Fibroblast of skin of right biceps (primary cell): ENCODE results near the gene ASXL1.
"Not testable (repeated sequence)": the region's sequence is repeated elsewhere in the genome, so short reads cannot be mapped to it uniquely, and the experiment has no call there.

Experiments
- DNase-seq: peaks from one replicate; pipeline ENCODE4 v3.0.0-alpha.2; 2013

Gene ASXL1

DNA sequence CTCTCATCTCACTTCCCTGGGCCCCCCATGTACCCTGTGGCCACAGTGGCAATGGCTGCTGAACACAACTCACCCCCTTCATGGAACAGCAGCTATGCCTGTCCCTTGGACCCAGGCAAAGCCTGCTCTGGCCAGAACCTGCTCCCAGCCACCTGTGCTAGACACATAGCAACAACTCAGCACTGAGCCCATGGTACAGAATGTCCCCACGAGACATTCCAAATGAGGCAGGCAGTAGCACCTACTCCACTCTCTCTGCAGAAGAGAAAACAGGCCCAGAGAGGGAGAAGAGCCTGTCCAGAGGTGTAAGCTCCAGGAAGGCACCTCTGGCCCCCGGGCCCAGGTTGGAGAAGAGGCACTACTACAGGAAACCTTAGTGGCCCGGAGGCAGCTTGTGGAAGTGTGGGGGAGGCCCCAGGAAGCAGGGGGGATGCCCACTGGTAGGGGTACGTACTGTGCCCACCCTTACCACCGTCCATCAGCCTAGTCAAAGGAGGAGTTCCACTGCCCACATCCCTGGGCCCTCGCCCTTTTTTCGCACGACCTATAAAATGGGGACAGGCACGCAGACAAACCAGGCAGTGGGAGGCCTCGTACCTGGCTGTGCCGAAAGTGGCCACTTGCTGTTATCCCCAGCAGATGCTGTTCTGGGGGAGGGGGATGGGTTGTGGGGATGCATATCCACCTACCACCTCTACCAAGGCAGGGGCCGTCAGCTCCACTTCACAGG is 97.2 kb downstream of the ASXL1 start:
- DNase-seq = no peak

DNA sequence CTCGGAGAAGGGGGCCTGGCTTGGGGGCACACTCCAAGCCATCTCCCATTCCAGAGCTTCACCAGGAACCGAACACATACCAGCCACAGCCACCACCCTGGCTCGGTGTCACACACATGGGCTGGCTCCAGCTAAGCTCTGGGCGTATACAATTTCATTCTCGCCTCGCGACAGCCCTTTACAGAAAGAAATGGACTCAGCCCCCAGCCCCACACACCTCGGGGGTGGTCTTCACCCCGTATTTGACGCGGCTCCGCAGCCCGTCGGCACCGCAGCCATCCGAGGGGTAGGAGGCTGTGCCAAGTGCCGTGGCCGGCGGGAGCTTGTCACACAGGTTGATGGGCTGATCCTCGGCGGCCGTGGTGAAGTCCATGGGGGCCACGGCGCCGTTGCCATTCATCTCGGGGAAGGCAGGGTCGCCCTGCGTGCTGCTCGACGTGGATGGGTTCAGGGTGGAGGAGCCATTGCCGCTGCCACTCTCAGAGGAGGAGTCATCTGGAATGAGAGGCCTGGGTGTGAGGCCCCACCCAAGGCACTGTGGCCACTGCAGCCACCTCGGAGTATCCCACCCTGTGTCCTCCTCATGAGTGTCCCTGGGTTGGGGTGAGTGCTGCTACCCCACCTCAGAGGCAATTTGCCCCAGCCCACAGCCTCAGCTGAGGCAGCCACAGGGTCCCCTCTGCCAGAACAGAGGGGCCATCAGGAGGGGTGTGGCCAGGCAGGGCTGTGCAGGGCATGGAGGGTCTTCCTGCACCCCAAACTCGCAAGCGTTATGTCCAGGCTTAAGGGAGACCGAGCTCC is 98.0 kb downstream of the ASXL1 start:
- no peak for DNase-seq

DNA sequence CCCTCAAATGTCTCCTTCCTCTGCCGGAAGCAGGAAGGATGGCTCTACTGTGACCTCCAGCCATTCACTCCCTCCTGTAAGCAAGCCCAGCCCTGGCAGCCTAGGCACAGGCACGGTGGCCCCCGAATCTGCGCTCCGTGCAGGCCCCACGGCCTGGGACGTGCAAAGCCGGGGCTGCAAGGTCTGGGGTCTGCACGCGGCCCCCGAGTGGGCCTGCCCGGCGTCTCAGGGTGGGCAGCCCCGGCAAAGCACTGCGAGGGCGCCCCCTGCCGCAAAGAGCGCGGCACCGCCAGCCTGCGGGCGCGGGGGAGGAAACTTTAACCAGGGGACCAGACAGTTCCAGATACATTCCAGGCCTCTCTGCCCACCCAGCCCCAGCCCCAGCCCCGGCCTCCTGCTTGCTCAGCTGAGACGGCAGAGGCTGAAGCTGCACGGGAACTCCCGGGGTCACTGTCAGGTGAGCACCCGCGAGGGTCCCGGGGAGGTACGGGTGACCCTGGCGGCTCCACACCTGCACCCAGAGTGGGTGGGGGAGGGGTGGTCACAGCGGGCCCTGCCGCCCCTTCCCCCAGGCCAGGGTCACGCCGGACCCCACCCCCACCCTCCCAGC is 98.8 kb downstream of the ASXL1 start:
- peak; percentile 48 for DNase-seq

DNA sequence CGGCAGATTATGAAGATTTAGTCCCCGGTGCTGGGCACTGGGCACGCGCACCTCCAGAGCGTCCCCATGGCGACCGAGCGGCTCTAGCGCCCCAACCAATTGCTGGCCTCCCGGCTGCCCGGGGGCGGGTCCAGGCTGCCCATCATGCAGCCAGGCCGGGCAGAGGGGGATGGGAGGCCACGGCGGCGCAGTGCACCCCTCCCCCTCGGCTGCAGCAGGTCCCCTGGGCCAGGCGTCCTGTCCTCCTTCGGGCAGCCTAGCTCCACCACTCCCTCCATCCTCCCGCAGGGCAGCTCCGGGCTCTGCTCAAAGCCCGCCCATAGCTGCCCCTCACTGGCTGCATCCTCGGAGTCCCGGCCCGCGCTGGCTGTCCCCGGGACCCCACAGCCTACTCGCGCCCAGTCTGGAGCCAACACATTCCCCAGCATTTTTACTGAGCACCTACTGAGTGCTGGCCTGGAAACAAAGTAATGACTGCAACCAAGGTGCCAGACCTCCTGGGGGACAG is 99.4 kb downstream of the ASXL1 start:
- peak; percentile 55 for DNase-seq

DNA sequence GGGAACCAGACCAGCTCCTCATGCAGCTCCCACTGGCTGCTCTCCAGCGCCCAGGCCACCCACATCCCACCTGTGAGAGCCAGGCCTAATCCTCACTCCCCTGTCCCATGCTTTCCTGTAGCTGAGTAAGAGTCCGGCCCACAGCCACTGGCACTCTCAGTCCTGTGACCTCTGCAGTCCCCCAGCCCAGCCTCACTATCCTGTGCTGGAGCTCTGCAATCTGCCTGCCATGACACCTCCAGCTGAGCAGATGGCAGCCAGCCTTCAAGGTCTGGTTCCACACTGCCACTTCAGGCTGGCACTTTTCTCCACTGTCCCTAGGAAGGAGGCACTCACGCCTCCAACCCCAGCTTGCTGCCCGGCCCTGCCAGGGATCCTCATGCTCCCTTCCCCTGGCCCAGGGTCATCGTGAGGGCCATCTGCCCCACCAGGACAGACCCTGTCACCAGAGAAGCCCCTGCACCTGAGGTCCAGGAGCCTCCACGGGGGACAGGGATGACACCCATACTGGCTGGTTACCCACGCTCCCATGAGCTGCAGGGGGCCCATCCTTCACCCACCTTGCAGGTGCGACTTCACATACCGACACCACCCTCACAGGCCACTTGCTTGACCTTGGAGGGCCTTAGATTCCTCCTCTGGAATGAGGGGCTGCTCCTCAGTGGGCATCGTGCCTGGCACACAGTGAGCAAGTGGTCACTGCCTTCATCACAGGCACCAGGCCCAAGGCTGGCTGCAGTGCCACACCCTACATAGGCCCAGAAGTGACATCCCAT is 100.1 kb downstream of the ASXL1 start:
- DNase-seq = no peak

DNA sequence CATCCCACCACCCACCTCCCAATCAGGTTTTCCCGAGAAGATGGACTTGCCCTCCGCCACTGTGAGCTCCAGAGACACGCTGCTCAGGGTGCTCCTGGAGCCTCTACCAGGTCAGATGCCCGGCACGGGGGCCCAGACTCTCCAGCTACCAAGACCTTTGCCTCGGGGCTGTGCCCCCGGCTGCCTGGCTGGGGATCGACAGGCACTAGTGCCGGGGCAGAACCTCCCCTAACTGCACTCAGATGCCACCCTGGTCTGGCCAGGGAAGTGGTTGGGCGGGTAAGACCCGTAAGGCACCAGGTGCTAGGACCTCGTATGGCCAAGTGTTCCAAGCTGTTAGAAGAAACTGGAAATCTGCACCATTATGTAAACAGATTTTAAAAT is 100.7 kb downstream of the ASXL1 start:
- no peak for DNase-seq

DNA sequence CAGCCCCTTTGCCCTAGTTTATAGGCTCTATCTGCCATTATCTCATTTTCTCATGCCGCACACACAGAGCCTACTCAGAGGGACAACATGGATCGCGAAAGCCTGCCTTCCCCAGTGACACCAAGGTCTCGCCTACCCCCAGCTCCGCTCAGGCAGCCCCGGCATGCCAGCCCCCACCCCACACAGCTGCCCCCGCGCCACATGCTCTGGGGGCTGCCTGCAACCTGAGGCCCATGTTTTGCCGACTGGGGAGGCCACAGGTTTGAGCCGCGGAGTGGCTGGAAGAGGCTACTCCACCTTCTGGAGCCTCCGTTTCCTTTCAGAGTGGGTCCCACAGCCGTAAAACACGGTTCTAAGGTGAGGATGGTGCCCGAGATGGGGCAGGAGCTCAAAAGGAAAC is 102.1 kb downstream of the ASXL1 start:
- no peak for DNase-seq

DNA sequence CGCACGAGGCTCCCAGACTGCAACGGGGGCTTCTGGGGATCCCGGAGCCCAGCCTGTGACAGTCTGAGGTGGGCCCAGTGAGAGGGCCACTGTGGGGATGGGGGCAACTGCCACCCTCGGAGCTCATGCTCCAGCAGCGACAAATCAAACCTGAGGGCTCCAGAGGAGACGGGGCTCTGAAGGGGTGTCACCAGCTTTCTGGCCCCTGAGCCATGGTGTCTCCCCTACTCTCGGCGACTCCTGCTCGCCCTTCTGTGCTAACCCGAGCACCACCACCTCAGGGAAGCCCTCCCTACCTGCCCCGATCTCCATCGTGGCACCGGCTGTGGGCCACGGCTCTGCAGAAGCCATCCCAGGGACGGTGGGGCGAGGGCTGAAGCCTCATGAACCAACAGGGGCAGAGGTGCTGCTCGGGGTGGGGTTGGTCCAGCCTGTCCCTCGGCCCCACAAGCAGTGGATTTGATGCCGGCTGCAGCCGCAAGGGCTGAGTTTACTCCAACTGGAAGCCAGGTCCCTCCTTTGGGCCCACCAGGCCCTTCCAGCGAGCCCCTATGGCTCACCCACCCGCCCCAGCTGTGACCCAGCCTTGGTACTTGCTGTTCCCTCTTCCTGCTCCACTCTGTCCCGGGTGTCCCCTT is 102.7 kb downstream of the ASXL1 start:
- no peak for DNase-seq

DNA sequence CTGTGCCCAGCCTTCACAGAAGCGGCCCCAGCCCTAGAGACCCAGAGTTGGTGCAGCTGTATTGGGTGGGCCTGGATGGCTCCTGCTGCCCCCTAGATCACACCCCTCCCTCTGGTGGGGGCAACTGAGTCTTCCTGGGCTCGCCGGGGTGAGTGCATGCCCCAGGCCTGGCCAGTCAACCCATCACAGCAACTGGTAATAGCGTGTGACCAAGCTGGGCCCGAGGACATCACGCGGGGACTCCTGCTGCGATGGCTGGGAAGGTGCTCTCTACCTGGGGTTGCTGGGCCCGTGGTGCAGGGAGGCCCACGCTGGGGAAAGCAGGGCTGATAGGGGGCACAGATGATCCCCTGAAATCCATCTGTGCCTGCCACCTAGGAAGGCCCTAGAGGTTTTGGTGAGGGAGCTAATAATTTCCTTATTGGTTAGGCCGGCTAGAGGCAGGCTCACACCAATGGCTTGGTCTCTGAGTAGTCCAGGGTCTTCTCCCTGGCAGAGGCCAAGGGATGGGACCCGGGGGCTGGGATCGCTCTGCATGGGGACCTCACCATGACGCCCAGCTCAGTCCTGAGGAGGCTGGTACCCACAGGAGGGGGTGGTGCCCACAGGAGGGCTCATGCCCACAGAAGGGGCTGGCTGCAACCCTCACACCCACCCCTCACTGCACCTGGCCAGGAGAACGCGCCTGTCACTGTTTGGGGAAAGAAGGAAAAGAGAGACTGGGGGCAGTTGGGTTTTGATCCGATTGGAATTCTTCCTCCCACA is 103.9 kb downstream of the ASXL1 start:
- DNase-seq = no peak

DNA sequence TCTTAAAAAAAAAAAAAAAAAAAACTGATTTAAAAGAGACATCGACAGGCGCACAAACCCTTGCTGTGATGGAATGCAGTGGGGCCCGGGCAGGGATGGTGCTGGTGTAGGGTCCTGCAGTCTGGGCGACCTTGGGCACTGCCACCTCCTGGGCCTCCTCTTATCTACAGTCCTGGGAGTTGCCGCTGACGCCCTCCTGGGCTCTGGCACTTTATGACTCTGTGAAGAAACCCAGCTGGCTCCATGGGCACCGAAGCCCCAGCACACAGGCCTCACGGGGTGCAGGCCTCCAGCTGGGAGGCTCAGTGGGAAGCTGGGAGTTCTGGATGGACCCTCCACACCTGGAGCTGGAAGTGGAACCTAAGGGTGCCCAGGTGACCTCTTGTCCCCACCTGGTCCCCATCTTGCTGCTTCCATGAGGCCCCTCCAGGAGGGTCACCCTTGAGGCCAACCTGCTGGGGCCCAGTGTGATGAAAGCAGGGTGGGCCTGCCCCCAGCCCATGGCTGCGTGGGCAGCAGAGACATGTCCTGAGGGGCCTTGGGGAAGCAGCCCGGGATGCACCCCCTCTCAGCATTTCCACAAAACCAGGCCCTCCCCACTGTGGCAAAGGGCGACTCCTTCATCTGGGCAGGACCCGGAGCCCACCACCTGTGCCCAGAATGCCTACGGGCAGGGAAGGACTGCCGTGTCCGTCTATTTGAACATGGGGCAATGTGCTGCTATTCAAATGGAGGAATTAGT is 104.9 kb downstream of the ASXL1 start:
- DNase-seq = no peak

DNA sequence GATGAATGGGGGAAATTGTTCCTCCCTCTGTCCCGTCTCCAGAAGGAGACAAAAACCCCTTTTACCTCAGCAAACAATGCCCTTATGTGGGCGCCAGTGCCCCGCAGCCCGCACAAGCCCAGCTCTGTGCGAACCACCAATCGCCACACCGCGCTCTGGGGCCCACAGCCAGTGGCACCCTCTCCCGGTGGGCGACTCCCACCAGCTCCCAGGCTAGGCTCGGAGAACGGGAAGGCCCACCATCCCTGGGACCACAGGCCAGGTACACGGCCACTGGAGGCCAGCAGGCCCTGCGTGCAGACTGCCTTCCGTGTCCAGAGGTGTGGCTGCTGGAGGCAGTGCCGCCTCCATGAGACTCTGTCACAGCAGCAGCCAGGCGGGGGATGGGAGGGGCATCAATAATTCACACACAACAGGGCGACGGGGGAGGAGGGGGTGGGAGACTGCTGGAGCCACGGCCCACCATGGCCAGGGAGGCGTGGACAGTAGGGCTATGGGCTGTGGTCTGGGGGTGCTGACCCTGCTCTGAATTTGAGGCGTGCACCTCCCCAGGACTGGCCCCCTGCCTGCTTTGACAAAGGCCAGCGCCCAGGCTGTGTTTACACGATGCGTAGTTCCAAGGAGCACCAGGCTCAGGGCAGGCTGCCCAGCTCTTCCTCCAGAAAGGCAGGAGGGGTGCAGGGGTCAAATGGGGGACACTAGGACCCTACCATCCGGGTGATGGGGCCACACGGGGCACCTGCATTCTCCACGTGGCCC is 105.7 kb downstream of the ASXL1 start:
- no peak for DNase-seq

DNA sequence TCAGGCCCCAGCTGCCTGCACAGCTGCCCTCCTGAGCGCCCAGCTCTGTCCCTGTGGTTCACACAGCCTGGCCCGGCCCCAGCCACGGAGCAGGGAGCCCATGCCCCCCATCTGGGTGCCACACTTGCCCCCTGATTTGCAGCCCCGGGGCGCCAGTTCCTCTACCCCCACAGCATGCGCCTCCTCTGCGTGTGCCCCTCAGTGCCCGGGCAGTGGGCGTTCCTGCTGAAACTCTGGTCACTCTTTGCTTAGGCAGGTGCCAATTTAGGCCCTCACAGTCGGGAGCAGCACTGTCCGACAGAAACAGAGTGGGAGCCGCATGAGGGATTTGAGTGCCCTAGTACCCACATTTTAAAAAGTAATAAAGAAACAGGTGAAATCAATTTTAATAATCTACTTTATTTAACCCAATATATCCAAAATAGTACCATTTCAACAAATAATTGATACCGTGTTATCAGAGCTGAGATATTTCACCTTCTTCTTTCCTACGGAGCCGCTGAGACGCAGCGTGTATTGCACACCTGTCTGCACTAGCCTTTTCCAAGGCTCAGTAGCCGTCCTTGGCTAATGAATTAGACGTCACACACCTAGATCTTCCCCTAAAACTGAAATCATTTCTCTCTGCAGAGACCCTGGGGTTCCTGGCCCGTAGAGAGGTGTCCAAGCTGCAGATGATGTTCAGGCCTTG is 106.4 kb downstream of the ASXL1 start:
- no peak for DNase-seq

DNA sequence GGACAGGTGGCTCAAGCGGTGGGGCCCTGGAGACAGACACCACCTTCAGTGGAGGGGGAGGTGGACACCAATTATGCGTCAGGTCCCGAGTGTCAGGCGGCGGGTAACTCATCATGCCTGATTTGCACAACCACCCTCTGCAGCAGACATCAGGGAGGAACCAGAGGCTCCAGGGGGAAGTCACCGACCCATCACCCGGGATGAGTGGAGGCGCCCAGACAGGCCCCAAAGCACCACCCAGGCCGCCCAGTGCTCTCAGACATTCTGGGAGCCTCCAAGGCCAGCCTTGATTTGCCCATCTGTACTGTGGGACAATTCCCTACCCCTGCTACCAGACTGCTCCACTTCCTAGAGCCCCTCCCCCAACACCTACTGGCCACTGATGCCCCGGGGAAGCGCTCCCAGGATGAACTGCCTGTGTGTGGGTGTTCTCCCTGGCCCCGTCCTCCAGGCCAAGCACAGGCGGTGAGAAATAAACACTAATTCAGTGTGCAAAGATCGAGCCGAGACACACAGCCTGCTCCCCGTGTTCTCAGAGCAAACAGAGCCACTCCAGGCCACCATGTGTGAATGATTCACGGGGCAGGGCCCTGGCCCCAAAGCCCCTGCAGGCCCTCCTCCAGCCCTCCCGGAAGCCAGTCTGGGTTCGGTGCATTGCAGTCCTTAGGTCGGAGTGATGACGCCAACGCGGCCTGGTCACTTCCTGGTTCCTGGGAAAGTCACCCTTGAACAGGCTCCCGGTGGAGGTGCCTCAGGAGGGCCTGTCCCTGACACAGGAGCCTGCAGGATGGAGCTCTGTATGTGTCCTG is 107.2 kb downstream of the ASXL1 start:
- DNase-seq = peak; percentile 57

DNA sequence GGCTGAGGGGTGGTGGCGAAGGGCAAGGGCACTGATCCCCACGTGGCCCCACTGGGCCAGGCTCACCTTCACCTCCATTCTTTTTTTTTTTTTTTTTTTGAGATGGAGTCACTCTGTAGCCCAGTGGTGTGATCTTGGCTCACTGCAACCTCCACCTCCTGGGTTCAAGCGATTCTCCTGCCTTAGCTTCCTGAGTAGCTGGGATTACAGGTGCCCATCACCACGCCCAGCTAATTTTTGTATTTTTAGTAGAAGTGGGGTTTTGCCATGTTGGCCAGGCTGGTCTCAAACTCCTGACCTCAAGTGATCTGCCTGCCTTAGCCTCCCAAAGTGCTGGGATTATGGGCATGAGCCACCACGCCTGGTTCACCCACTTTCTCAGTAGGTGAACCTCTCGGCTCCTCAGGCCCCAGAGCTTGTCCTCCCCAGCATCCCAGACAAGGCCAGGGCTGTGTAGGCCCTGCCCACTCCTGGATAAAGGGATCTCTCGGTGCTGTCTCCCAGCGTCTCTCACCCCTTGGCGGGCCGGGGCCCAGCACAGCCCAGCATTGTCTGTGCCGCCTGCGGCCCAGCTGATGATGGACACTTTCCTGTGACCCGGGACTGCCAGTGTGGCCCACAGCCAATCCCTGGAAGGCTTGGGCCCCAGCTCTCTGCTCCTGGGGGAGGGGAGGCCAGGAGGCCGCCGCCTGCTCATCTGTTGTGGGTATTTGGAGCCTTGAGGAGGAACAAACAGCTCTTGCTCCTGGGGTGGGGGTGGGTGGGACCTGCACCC is 108.0 kb downstream of the ASXL1 start:
- not testable (repeated sequence) for DNase-seq

DNA sequence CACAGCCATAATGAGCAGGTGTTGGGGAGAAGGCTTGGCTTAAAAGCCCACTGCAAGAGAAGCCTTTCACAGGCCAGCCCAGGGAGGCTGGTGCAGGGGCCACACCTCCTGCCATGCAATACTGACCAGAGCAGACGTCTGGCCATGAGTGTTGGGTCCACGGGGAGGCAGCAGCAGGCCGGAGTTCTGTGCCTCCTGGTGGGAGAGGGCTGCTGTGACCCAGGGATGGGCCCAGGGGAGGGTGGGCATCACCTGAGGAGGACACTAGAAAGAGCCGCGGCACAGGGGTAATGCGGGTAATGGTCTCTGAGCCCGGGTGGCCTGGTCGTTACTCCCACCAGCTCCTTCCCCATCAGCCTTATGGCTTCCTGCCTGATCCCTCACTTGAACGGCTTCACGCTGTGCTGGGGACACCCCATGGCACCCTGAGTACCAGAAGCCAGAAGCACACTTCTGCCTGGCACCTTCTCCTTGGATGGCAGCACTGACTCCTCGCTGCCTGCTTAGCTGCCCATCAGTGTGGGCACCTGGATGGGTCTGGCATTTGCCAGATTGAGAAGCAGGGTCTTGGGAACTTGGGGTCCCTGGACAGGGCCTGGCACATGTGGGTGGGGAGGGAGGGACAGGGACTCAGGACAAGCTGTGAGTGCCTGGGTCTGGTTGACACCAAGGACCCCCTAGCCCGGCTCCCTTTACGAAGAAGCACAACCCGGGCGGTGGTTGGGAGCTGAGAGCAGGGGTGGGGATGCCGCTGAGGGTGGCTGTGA is 108.8 kb downstream of the ASXL1 start:
- DNase-seq = no peak

DNA sequence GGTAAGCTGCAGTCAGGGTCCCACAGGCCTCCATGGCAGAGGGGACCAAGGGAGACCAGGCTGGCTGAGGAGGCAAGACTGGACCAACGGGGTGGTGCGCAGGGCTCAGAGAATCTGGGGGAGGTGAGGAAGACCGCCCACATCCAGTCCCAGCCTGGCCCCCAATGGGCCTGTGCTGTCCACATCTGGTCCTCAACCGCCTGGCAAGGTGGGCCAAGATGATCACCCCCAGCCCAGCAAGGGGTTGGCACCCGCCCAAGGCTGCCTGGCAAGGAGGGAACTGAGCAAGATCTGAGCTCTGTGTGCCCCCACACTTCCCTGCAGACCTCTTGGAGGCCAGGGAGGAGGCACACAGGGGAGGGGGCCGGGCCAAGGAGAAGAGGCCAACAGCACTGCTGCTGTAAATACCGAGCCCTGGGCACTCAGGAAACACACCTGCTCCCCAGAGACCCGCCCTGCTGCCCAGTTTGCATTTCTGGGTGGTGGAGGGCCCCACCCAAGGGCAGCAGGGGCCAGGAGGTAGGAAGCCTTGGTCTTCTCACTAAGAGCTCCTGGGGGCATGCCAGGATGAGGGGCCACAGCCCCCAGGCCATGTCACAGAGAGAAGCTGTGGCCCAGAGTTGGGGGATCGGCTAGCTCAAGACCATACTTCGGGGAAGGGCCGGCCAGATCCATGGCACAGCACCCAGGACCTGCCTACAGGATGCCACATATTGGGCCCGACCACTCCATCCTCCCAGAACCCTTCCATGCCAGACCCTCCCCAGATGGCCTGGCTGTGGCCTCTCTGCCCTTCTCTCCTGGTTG is 109.6 kb downstream of the ASXL1 start:
- DNase-seq = no peak
